Ovary (tissue), 3 donors: Measurements from ENCODE around the gene RUNX2.

Source experiments
- CTCF ChIP-seq, 3 donors: fragments of 450-650 bp in 2 of 3; fragments of 200-600 bp in 1 of 3; IDR thresholded peaks; one replicate each; pipeline versions ENCODE4 v1.5.1 to v1.8.0; 2016 to 2022; ENCODE audit warnings: antibody characterized with exemption in 3 of 3, mild to moderate bottlenecking in 1 of 3
- EP300 ChIP-seq: sonication (generic); formaldehyde crosslinking; IDR thresholded peaks from one replicate; pipeline ENCODE4 v1.6.1; 2017; ENCODE audit warnings: antibody characterized with exemption
- donor health status: DM: no; HTN: no; CAD: no.

DNA sequence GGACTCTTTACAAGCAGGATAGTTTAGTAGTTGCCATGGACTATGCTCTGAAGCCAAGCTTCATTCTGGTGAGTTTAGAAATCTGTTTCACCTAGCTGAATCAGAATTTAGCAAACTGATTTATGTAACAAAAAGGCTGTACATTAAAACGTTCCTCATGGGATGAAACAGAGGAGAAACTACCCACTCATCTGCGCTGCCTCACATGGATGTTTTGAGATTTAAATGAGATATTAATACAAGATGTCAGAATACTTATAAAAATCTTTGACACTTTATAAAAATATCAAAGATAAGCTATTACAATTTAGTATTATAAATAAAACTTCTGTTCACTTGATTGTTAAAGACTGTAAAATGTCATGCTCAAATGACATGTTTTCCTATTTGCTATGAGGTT, 16.8 kb downstream of the RUNX2 start:
- TF ChIP-seq CTCF (IDR thresholded peaks at IDR 0.05) (no peak), EP300 (no peak)
